GM18867 (cell line): ENCODE data around the gene PLB1.

Experiments
- ATAC-seq: cut with Tn5 transposase; IDR thresholded peaks from one replicate; pipeline ENCODE4 v1.9.1; 2021; ENCODE audit warnings: mild to moderate bottlenecking, moderate library complexity; ENCODE audit not compliant: unreplicated experiment

The PLB1 gene

GRCh38 chr2:28607730-28608499, 112.1 kb downstream of the PLB1 start:
- no peak for ATAC-seq

- ATAC-seq: no peak
These were observed 112.9 kb downstream of the PLB1 start for GRCh38 chr2:28608500-28609424.

- peak; percentile 46 for ATAC-seq
These were observed 114.8 kb downstream of the PLB1 start for GRCh38 chr2:28610583-28611201.

- ATAC-seq: no peak
These were observed 116.4 kb downstream of the PLB1 start for GRCh38 chr2:28612131-28612812.

GRCh38 chr2:28613186-28613585, 117.3 kb downstream of the PLB1 start:
- ATAC-seq: no peak

GRCh38 chr2:28613633-28614501, 118.0 kb downstream of the PLB1 start:
- ATAC-seq: no peak

- ATAC-seq: no peak
These were observed 119.8 kb downstream of the PLB1 start for GRCh38 chr2:28615706-28616105.

- ATAC-seq: no peak
These were observed 120.6 kb downstream of the PLB1 start for GRCh38 chr2:28616396-28616999.

GRCh38 chr2:28617502-28618184, 121.8 kb downstream of the PLB1 start:
- ATAC-seq: no peak

GRCh38 chr2:28618221-28619141, 122.6 kb downstream of the PLB1 start:
- no peak for ATAC-seq

GRCh38 chr2:28619213-28620196, 123.6 kb downstream of the PLB1 start:
- ATAC-seq: no peak

GRCh38 chr2:28620291-28620793, 124.5 kb downstream of the PLB1 start:
- no peak for ATAC-seq

GRCh38 chr2:28620801-28621171, 124.9 kb downstream of the PLB1 start:
- ATAC-seq: no peak

- no peak for ATAC-seq
These were observed 125.6 kb downstream of the PLB1 start for GRCh38 chr2:28621172-28622100.

GRCh38 chr2:28622101-28622499, 126.2 kb downstream of the PLB1 start:
- no peak for ATAC-seq
